HG02588 (cell line): Measurements from ENCODE around the gene NAV2.

Source experiments
- ATAC-seq: cut with Tn5 transposase; IDR thresholded peaks from one replicate; pipeline ENCODE4 v1.9.1; 2021; ENCODE audit warnings: mild to moderate bottlenecking, moderate library complexity; ENCODE audit not compliant: unreplicated experiment

NAV2 gene

DNA sequence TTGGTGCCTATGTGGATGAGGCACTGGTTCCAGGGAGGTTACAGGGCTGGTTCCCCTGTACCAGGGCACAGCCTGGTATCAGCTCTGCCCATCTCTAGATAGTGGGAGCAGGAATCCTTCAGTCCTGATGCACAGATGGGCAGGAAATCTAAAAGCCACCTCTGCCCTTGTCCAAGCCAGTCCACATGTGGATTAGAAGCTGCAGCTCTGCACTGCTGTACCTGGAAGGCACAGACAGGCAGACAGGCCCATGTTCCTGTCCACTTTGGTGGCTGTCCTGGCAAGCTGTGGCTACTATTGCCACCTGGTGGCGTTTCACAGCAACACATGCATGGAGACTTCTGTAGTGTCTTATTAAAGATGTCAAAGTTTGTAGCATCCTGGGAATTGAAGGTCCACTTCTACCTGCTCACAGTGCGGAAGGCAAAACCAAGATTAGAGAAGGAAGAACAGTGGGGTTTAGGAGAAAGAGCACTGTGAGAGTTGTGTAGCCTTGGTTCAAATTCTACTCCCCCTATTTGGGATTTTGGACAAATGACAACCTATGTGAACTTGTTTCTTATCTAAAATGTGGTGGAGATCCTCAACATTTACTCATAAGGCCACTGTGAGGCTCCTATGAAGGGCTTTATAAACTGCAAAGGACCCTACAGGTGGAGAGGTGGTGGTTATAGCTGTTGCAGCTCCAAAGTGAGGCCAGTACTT is 30.1 kb downstream of the NAV2 start:
- ATAC-seq = no peak

DNA sequence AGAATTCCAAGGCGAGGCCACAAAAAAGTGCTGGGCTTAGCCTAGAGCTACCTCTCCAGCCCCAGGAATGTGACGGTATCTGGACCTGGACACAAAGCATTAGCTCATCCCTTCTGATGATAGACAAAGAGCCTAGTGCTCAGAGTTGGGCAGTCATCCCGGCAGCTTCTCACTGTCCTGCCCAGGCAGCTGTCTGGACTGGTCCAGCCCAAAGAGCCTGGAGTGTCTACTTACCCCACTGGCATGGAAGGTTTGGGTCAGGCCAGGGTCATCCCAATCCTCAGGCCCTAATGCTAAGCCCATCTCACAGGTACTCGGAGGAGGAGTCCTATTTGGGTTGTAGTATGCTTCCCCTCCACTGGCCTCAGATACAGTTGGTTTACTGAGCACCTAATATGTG is 31.0 kb downstream of the NAV2 start:
- ATAC-seq = no peak

DNA sequence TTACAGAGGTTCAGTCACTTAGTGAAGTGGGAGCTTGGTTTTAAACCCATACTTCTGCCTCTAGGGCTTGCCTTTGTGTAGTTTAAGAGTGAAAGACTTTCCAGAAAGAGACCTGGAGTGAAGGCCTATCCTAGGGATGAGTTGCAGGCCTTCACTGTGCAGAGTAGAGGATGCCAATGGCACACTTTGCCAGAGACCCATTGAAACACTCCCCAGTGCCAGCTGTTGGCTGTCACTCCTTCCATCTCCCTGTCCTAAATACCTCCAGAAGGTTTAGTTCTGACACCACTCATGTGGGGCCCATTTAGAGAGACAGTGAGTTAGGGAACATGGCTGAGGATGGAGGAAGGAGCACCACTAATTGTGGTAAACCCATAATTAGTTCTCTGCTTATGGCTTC is 31.5 kb downstream of the NAV2 start:
- ATAC-seq = no peak

DNA sequence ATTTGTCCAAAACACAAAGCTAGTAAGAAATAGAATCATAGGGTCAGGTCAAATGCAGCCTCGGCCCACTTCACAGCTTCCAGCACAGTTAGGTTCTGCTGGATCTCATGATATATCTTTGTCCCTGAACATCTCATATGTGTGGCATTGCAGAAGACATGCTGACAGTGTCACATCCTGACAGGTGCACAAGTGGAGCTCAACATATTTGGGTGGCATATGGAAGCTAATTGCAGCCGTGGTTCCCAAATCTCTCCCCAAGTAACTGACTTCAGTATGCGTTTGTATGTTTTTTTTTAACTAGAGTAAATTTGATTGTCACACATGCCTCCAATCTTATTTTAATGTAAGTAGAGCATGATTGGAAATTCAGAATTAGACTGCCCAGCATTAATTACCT is 33.4 kb downstream of the NAV2 start:
- ATAC-seq = no peak

DNA sequence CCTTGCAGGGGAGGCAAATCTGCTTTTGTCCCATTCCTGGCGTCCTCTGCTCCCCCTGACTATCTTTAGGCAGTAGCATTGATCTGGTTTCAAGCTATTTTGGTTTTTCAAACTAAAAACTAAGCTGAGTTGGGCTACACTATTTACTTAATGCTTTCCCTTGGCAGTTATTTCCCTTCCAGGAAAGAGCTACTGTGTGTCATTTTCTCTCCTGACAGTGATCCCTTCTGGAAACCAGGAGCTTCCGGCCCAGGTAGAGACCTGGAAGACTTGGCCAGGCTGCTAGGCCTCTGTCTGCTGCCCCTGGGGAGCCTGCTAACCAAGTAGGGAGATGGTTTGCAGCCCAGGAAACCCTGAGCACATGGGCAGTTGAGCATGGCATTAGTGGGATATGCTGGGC is 35.0 kb downstream of the NAV2 start:
- ATAC-seq = no peak

DNA sequence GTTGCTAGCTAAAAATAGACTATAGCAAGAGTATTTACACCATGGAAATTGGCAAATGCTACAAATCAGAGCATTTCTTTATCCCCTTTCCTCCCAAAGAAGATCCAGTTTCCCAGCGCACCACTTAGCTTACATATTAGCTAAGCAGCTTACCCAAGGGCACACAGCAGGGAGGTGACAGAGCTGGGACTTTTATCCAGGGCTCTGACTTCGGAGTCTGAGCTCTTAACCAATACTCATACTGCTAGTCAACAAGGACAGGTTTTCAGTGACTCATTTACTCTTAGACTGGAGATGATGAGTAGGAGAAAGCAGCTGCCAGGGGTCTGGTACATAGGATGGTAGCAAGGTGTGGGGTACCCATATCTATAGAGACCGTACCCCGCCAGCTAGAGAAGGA is 38.4 kb downstream of the NAV2 start:
- ATAC-seq = no peak

DNA sequence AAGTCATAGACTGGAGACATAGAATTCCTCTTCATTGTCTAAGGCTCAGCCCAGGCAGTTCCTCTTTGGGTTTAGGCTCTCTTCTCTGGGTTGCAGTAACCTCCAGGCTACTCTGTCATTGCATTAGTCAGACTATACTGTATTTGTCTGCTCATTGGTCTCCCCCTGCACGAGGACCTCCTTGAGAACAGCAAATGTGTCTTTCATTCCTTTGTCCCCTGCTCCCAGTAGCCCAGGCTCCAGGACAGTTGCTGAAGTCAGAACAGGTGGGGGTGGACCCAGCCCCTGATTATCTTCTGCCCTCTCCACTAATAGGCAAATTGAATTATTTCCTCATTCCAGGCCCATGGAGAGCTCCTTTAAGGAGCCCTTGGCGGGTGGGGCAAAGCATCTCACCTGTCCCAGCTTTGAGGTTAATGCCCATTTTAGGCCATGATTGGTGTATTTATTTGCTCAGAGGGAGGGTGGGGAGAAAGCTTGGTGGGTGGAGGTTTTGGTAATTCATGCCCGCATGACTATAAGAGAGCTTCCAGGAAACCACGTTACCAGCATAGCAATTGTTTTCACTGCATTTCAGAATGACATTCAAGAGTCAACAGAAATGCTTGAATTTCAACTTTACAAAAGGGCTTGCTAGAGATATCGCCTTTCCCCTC is 40.9 kb downstream of the NAV2 start:
- ATAC-seq = no peak

DNA sequence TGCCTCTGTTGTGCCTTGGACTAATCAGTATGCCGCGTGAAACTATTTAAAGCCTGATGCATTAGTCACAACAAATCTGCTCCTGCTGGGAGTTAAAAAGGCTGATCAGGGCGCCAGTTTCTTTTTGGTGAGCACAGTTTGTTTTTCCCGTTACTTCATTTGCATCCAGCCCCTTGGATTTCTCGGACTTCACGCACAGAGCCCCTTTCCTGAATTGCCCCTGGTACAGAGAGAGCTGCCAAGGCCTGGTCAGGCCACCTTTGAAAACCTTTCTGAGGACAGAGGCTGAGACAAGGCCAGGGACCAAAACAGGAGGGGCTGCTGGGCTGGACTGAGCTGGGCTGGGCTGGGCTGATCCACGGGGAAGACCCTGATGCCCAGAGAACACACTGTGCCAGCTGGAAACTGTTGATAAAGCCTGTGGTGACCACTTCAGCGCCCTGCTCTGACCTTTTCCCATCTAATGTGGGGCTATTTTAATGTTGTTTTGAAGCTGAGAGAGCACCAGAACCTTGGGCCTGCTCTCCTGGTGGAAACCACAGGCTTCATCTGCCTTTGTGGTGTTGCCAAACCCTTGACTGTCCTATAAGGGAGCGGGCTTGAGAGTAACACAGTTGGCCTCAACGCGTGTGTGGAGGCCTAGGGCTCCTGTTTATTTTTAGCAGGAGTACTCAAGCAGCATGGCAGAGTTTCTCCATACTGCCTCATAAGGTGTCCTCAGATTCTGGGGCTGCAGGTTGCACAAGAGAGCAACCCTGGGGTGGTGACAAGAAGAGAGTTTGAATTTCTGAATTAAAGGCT is 44.2 kb downstream of the NAV2 start:
- ATAC-seq = no peak

DNA sequence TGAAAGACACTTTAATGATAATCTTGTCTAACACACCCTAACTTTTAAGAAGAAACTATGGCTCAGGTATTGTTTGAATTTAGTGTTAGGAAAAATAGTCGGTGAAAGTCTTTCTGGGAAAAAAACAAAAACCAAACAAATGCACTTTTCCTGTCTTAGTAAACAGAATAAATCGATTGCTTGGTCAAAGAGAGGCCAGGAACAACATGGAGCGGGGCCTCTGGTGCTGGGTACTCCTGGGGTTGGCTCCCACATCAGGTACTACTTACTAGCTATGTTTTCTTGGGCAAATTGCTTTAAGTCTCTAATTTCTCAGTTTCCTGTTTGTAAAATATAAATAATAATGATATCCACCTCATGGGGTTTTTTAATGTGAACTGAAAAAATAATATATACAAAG is 46.8 kb downstream of the NAV2 start:
- ATAC-seq = no peak

DNA sequence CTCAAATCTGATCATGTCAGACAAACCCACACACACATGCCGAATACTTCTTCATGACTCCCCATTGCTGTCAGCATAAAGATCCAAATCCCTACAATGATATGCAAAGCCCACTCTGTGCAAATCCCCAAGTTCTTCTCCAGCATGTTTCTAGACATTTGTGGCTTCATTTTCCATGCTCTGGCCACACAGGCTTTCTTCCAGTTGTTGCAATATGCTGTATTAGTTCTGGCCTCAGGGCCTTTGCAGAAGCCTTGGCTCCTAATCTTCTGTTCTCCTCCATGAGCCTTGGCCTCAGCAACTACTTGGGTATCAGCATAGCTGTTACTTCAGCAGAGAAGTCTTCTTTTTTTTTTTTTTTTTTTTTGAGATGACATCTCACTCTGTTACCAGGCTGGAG is 49.6 kb downstream of the NAV2 start:
- no peak for ATAC-seq

DNA sequence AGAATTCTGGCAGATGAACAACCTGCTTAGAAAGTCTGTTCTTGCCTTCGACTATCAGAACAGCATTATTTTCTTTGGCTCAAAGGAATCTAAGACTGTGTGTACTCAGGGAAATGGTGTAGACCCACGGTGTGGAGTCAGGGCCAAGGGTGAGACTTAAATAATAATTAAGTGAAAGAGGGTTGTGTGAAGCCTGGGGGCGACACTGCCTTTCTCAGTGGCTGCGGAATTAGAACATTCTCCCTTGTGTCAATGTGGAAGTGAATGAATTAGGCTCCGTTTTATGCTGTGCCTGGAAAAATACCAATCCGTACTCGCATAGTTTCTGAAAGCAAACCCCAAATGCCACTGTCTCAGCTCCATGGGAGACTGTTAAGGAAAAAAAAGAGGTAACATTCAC is 50.7 kb downstream of the NAV2 start:
- no peak for ATAC-seq

DNA sequence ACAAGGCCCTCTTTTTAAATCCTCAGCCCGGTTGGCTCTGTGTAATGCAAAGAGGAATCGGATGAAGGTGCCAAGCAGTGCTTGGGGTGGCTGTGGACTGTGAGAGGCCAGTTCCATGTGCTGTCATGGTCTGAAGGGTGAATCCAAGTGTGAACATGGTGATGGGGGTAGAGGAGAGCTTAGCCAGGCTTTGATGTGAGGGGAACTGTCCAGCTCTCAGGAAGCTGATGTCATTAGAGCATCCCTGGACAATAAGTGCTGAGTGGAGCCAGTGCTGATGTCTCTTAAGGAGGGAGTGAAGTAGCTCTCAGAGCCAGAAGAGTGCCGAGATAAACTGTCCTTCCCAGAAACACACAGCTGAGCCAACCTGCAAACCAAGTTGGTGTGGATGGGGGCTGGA is 53.6 kb downstream of the NAV2 start:
- ATAC-seq = no peak

DNA sequence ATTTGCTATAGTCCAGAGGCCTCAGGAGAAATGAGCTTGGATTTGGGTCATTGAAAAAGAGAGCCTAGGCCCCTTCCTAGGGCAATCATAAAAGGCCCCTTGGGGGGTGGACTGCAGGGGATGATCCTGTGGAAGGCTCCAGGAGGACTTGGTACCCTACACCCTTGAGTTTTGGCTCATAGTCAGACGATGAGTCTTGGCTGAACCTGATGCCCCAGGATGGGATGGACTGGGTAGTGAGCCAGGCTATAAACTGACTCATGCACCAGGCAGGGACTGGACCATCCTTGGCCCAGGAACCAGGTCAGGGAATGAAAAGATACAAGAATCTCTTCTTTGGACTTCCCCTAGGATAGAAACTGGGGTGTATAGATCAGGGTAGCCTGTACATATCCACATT is 54.2 kb downstream of the NAV2 start:
- ATAC-seq = no peak

DNA sequence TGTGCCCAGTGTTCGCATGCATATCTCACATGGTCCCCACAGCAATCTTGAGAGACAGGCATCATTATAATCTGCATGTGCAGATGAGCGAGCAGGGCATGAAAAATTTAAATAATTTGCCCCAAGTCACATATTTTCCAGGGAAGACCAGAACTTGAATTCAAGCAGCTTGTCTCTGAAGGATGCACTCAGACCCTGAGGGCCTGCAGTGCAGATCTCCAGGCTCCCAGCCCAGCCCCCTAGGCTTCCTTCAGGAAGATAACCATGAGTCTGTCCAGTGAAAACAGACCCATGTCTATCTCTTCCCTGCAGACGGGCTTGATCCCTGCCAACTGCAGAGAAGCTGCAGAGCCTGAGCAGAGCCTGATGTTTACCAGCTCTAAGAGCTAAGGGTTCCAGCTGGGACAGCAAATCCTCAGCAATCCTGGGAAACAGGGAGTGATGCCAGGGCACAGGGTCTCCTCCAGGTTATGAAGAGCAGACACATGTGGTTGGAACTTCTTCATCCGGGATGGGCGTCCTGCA is 55.1 kb downstream of the NAV2 start:
- ATAC-seq = no peak

DNA sequence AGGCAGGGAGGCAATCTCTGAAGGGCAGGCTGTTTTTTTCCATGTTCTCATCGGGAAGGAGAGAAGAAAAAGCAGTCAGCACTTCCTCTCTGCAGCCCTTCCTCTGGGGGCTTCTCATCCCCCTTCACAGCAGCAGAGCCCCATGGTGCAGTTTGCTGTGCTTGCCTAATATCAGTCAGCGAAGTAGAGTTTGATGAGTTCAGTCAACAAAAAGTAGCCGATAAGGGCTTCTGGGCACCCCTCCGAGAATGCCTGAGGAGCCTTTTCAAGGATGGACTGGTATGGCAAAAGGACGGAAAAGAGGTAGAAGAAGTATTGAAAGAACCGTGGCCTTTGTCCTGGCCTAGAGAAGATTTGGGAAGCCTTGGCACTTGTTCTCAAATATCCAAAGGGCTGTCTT is 55.6 kb downstream of the NAV2 start:
- ATAC-seq = no peak

DNA sequence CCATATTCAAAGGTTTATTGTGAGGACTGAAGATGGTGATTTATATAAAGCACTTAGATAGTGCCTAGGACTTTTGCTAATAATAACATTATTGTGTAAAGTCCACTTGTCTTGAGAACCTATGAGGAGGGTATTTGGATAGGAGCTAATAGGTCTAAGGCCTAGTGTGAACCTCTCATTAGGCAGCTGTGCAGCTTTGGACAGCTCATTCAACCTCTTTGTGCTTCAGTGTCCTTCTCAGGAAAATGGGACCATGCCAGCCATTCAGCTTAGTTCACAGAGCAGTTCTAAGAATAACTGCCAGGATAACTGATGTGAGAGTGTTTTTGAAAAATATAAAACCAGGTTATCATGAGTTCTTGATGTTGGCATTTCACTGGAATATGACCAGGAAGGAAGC is 56.2 kb downstream of the NAV2 start:
- no peak for ATAC-seq

DNA sequence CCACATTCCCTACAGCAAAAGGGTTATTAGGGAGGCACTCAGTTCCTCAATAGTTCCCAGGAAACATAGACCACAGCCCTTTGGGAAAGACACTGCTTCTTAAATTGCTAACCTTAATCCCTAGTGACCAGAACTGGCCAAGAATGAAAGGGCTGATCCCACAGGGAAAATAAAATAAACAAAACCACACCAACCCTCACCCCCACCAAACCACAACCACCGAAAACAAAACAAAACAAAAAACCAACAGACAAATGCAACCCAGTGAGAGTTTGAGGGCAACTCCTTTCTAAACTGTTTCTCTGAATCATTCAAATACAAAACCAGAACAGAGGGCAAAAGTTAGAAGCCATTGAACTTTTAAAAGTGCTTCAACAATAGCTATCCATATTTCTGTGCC is 57.2 kb downstream of the NAV2 start:
- no peak for ATAC-seq

DNA sequence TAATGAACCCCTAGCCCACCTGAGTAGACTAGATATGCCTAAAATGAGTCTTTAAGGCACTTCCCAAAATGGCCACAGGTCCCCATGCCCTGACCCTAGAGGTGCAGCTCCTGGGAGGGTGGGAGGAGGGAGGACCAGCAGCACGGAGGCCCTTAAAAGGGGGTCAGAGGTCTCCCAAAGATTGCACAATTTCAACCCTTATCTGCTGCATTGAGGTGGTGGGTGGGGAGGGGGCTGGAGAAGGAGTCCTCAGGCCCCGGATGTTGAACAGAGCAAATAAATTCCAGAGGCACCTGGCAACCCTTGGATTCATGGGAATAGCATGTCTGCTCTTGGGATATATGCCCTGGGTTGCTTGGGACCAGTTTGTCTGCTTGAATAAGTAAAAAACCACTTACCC is 57.6 kb downstream of the NAV2 start:
- ATAC-seq = no peak

DNA sequence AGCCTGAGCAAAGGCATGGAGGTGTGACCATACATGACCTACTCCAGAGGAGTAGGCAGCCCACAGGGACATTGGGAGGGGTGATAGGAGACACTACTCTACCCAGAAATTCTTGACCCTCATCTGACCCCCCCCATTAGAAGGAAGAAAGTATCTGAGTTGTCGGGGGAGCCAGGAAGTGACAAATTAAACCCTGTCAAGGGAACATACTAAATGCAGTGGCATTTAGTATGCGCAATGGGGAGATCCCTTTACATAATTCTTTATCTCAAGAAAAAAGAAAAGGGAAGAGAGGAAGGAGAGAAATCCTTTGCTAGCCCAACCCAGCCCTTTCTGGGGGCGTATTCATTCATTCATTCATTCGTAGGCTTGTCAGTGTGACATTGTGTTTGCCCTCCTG is 58.8 kb downstream of the NAV2 start:
- ATAC-seq = no peak

DNA sequence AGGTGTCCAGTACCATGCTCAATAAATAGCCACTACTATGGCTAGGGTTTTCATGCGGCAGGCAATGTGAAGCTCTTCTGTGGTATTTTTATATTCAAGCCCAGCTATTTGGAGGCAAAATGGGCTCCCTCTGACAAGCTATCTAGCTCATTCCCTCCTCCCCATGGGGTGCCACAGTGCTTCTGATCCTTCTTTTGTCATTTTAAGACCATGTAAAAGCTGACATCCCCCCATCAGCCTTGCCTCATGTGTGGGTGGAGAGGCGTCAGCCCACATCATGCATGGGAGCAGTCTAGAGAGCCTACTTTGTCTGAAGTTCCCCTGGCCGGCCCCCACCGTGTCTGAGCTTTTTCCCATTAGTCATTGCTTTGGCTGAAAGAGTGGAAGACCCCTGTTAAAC is 59.8 kb downstream of the NAV2 start:
- ATAC-seq = no peak

DNA sequence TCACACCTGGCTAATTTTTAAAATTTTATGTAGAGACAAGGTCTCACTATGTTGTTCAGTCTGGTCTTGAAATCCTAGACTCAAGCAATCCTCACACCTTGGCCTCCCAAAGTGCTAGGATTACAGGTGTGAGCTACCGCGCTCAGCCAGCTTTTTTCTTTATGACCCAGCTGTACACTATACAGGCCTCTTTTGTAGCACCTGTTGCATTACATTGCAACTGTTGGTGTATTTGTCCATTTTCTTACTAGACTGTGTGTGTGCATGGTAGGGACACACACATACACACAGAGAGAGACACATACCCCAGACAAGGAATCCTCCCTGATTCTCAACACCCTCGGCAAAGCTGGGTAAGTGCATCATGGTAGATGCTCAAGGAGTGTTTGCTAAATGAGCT is 61.7 kb downstream of the NAV2 start:
- ATAC-seq = no peak
